H1 (cell line): ENCODE measurements around the gene TFDP1. TPM values are rescaled to one million over a fixed set of nuclear protein-coding genes. Genes with fewer than 3 reads are reported as not detected.

Experiments
- BACH1 ChIP-seq: IDR thresholded peaks from 2 replicates; pipeline ENCODE4 v1.6.1; 2012; ENCODE audit warnings: low read length, improper control_type of control experiment
- CBX5 ChIP-seq: fragments of 300-800, 300-1000 bp; sonication (generic); IDR thresholded peaks from 2 replicates; pipeline ENCODE4 v1.7.1; 2016; ENCODE audit warnings: antibody characterized with exemption, low read length, low read depth
- CEBPB ChIP-seq: IDR thresholded peaks from 2 replicates; pipeline ENCODE4 v1.6.1; 2012; ENCODE audit warnings: low read depth, low read length
- CHD2 ChIP-seq: IDR thresholded peaks from 2 replicates; pipeline ENCODE4 v1.6.1; 2012; ENCODE audit warnings: low read length, improper control_type of control experiment
- CREB1 ChIP-seq: IDR thresholded peaks from 2 replicates; pipeline ENCODE4 v1.6.1; 2012; ENCODE audit warnings: inconsistent platforms
- EZH2 ChIP-seq: fragments of 200-600 bp; sonication (generic); IDR thresholded peaks from 2 replicates; pipeline ENCODE4 v1.7.1; 2012; ENCODE audit warnings: low read depth, mild to moderate bottlenecking, moderate library complexity, low read length, inconsistent platforms; ENCODE audit not compliant: severe bottlenecking
- GTF2F1 ChIP-seq: IDR thresholded peaks from 2 replicates; pipeline ENCODE4 v1.6.1; 2012; ENCODE audit warnings: low read depth, low read length, improper control_type of control experiment, borderline replicate concordance
- HDAC2 ChIP-seq, 2 experiments: fragments of 300-600 bp in 1 of 2; sonication (generic) in 1 of 2; IDR thresholded peaks; 2 replicates each; pipeline ENCODE4 v1.6.1; 2011 to 2012; ENCODE audit warnings: low read depth in 2 of 2, low read length in 2 of 2, mild to moderate bottlenecking in 2 of 2, moderate library complexity in 2 of 2, borderline replicate concordance in 1 of 2, inconsistent platforms in 1 of 2
- KDM1A ChIP-seq: fragments of 200-600, 300-600 bp; sonication (generic); IDR thresholded peaks from 2 replicates; pipeline ENCODE4 v1.7.1; 2016; ENCODE audit warnings: mild to moderate bottlenecking, low read length, borderline replicate concordance
- KDM5A ChIP-seq: fragments of 200-600 bp; IDR thresholded peaks from 2 replicates; pipeline ENCODE4 v1.7.1; 2012; ENCODE audit warnings: mild to moderate bottlenecking, low read length, inconsistent platforms, mixed read lengths
- POLR2A ChIP-seq, 2 experiments: IDR thresholded peaks; 1 replicate in 1 of 2; 2 replicates in 1 of 2; pipeline ENCODE4 v1.6.1; 2011; ENCODE audit warnings: low read depth in 2 of 2, low read length in 2 of 2, mild to moderate bottlenecking in 2 of 2; ENCODE audit errors: control extremely low read depth in 1 of 2
- SAP30 ChIP-seq: fragments of 300-600 bp; sonication (generic); IDR thresholded peaks from 2 replicates; pipeline ENCODE4 v1.7.1; 2012; ENCODE audit warnings: low read length, moderate library complexity, mild to moderate bottlenecking, inconsistent platforms; ENCODE audit not compliant: insufficient read depth, insufficient replicate concordance
- SIN3A ChIP-seq, 2 experiments: IDR thresholded peaks in 1 of 2; conservative IDR thresholded peaks in 1 of 2; 2 replicates each; pipeline ENCODE4 v1.6.1; 2011 to 2012; ENCODE audit warnings: low read length in 2 of 2, improper control_type of control experiment in 1 of 2, low read depth in 1 of 2, mild to moderate bottlenecking in 1 of 2
- SIX5 ChIP-seq: IDR thresholded peaks from 2 replicates; pipeline ENCODE4 v1.6.1; 2011; ENCODE audit warnings: mild to moderate bottlenecking, low read depth, low read length
- SUZ12 ChIP-seq: fragments of 200-600 bp; sonication (generic); IDR thresholded peaks from 2 replicates; pipeline ENCODE4 v1.6.1; 2012; ENCODE audit warnings: mild to moderate bottlenecking, inconsistent platforms, low read length, moderate library complexity, mixed read lengths
- TBP ChIP-seq: IDR thresholded peaks from 2 replicates; pipeline ENCODE4 v1.6.1; 2011; ENCODE audit warnings: low read depth, low read length, improper control_type of control experiment
- ZNF274 ChIP-seq: IDR thresholded peaks from 2 replicates; pipeline ENCODE4 v1.7.0; 2012; ENCODE audit warnings: low read length, borderline replicate concordance; ENCODE audit errors: extremely low read depth
- polyA plus RNA-seq, 7 experiments: library from polyadenylated mRNA; depleted of rRNA in 3 of 7; stranded (reverse) in 5 of 7; unstranded in 2 of 7; fragments of >200 nt in 5 of 7; fragments of 200-250 nt in 2 of 7; gene quantifications; 1 replicate in 5 of 7; 2 replicates in 1 of 7; 4 replicates in 1 of 7; pipeline versions ENCODE4 v1.2.1 to v1.2.3, GENCODE V29; 2011 to 2013; ENCODE audit warnings: missing spikeins in 2 of 7, mixed read lengths in 2 of 7
- total RNA-seq: library from RNA; stranded (reverse); fragmentation: NEBNext Ultra II Directional; extraction: Animal tissue kit (Norgen Biotek cat#: 25700); gene quantifications from 2 replicates; pipeline ENCODE4 v1.2.1, GENCODE V29; 2021
- TF ChIP-seq, protein P1 (sequence below): IDR thresholded peaks from 2 replicates; pipeline ENCODE4 v1.6.1; 2011; ENCODE audit warnings: low read depth, mild to moderate bottlenecking, low read length; ENCODE audit not compliant: insufficient read depth
- TF ChIP-seq, protein P2 (sequence below): IDR thresholded peaks from 2 replicates; pipeline ENCODE4 v1.6.1; 2012; ENCODE audit warnings: low read length, inconsistent platforms
- TF ChIP-seq, protein P3 (sequence below), 3 experiments: IDR thresholded peaks; 1 replicate in 2 of 3; 2 replicates in 1 of 3; pipeline versions ENCODE4 v1.5.1 to v1.6.1; 2011; ENCODE audit warnings: low read length in 3 of 3, mild to moderate bottlenecking in 3 of 3, inconsistent platforms in 2 of 3, low read depth in 1 of 3, moderate library complexity in 1 of 3; ENCODE audit not compliant: insufficient read depth in 1 of 3; ENCODE audit errors: control extremely low read depth in 1 of 3

The TFDP1 gene
- total and polyA plus RNA-seq, 2 of the 8 experiments (the other 6 are each of a cell fraction or from before 2014, with no cell fraction given) = 43.6 to 81.9 TPM

DNA sequence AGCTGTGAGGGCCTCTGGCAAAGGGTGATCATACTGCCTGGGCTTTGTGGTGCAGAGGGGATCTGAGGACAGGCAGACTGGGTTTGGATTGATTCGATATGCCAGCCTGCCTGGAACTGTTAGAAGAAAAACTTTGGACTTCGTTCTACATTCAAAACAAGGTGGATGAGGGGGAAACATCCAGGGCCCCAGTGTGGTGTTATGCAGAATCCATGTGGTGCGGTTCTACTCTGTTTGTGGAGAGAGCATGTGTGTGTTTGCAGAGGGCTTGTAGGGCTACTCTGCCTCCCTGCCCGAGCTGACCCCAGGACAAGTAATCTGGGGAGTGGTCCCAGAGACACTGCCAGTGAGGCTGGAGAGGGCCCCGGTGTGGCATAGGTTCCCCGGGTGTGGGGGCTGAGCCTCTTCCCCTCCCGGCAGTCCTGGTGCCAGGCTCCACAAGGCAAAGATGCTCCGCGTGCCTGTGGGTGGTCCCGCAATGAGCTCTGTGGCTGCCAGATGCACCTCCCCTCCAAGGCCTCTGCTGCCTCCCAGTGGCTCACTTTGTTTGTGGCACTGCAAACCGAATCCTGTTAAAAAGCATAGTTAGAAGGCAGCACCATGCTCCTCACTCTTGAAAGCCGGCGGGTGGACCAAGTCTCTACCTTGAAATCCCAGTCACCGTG, 22.3 kb upstream of the TFDP1 start (continued):
- TF ChIP-seq CHD2 (no peak), GTF2F1 (no peak), POLR2A (IDR thresholded peaks at IDR 0.05; ENCODE audit: control extremely low read depth in 1 of 2, low read depth in 2 of 2, low read length in 2 of 2) (no peak), KDM5A (no peak), KDM1A (no peak), HDAC2 (IDR thresholded peaks at IDR 0.05; ENCODE audit: borderline replicate concordance in 1 of 2, low read depth in 2 of 2, low read length in 2 of 2) (no peak), SIX5 (no peak), ZNF274 (no peak), TBP (no peak), CEBPB (no peak), BACH1 (no peak), CBX5 (no peak), SAP30 (no peak), SIN3A (conservative IDR thresholded peaks at IDR 0.05 in 1 of 2, IDR thresholded peaks at IDR 0.05 in 1 of 2; ENCODE audit: low read depth in 1 of 2, low read length in 2 of 2) (no peak), SUZ12 (no peak), CREB1 (no peak), EZH2 (no peak)
- TF ChIP-seq, protein P1, sequence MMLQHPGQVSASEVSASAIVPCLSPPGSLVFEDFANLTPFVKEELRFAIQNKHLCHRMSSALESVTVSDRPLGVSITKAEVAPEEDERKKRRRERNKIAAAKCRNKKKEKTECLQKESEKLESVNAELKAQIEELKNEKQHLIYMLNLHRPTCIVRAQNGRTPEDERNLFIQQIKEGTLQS = no peak
- TF ChIP-seq, protein P2, sequence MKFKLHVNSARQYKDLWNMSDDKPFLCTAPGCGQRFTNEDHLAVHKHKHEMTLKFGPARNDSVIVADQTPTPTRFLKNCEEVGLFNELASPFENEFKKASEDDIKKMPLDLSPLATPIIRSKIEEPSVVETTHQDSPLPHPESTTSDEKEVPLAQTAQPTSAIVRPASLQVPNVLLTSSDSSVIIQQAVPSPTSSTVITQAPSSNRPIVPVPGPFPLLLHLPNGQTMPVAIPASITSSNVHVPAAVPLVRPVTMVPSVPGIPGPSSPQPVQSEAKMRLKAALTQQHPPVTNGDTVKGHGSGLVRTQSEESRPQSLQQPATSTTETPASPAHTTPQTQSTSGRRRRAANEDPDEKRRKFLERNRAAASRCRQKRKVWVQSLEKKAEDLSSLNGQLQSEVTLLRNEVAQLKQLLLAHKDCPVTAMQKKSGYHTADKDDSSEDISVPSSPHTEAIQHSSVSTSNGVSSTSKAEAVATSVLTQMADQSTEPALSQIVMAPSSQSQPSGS = no peak
- TF ChIP-seq, protein P3, sequence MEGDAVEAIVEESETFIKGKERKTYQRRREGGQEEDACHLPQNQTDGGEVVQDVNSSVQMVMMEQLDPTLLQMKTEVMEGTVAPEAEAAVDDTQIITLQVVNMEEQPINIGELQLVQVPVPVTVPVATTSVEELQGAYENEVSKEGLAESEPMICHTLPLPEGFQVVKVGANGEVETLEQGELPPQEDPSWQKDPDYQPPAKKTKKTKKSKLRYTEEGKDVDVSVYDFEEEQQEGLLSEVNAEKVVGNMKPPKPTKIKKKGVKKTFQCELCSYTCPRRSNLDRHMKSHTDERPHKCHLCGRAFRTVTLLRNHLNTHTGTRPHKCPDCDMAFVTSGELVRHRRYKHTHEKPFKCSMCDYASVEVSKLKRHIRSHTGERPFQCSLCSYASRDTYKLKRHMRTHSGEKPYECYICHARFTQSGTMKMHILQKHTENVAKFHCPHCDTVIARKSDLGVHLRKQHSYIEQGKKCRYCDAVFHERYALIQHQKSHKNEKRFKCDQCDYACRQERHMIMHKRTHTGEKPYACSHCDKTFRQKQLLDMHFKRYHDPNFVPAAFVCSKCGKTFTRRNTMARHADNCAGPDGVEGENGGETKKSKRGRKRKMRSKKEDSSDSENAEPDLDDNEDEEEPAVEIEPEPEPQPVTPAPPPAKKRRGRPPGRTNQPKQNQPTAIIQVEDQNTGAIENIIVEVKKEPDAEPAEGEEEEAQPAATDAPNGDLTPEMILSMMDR (IDR thresholded peaks at IDR 0.05; ENCODE audit: control extremely low read depth in 1 of 3, insufficient read depth in 1 of 3, low read depth in 1 of 3, low read length in 3 of 3) = peak in 2 of 3 experiments; percentile 83 to 97; a peak in 3 of 4 replicates
